Trophoblast cell (in vitro differentiated cells and primary cell): ENCODE results near the gene USP31.

Source experiments
- DNase-seq, 2 donors: peaks; one replicate each; pipeline ENCODE4 v3.0.0-alpha.2; 2016
- H2AFZ ChIP-seq: 2 replicates; pipeline ENCODE4 v1.6.1; 2013; ENCODE audit warnings: low read length, moderate library complexity, mild to moderate bottlenecking; ENCODE audit not compliant: insufficient read depth, poor library complexity
- H2AK5ac ChIP-seq: 2 replicates; pipeline ENCODE4 v1.6.1; 2013; ENCODE audit warnings: mild to moderate bottlenecking, low read length
- H2BK120ac ChIP-seq: 2 replicates; pipeline ENCODE4 v1.6.1; 2013; ENCODE audit warnings: low read length, mild to moderate bottlenecking, moderate library complexity; ENCODE audit not compliant: insufficient read depth, poor library complexity
- H2BK12ac ChIP-seq: 2 replicates; pipeline ENCODE4 v1.6.1; 2013; ENCODE audit warnings: mild to moderate bottlenecking, low read length, moderate library complexity
- H2BK5ac ChIP-seq: 2 replicates; pipeline ENCODE4 v1.6.1; 2013; ENCODE audit warnings: low read length, low read depth, moderate library complexity, mild to moderate bottlenecking; ENCODE audit not compliant: poor library complexity
- H3K14ac ChIP-seq: 2 replicates; pipeline ENCODE4 v1.6.1; 2013; ENCODE audit warnings: mild to moderate bottlenecking, low read length
- H3K18ac ChIP-seq: 2 replicates; pipeline ENCODE4 v1.6.1; 2013; ENCODE audit warnings: mild to moderate bottlenecking, low read length
- H3K23ac ChIP-seq: 2 replicates; pipeline ENCODE4 v1.6.1; 2013; ENCODE audit warnings: low read length
- H3K27ac ChIP-seq: 2 replicates; pipeline ENCODE4 v1.5.1; 2013; ENCODE audit warnings: low read depth, mild to moderate bottlenecking, inconsistent platforms, low read length, moderate library complexity
- H3K27me3 ChIP-seq: 2 replicates; pipeline ENCODE4 v1.6.1; 2013; ENCODE audit warnings: inconsistent platforms, mild to moderate bottlenecking, low read length, moderate library complexity; ENCODE audit not compliant: insufficient read depth
- H3K36me3 ChIP-seq, 2 experiments: 1 replicate in 1 of 2; 2 replicates in 1 of 2; pipeline ENCODE4 v1.6.1; 2013; ENCODE audit warnings: low read length in 2 of 2, mild to moderate bottlenecking in 2 of 2, moderate library complexity in 1 of 2; ENCODE audit not compliant: insufficient read depth in 2 of 2, control insufficient read depth in 1 of 2
- H3K4ac ChIP-seq: 2 replicates; pipeline ENCODE4 v1.6.1; 2013; ENCODE audit warnings: low read depth, mild to moderate bottlenecking, low read length, moderate library complexity
- H3K4me1 ChIP-seq, 2 experiments: 1 replicate in 1 of 2; 2 replicates in 1 of 2; pipeline ENCODE4 v1.6.1; 2013; ENCODE audit warnings: low read length in 2 of 2, mild to moderate bottlenecking in 2 of 2, moderate library complexity in 1 of 2; ENCODE audit not compliant: insufficient read depth in 2 of 2, control insufficient read depth in 1 of 2
- H3K4me2 ChIP-seq: 2 replicates; pipeline ENCODE4 v1.6.1; 2013; ENCODE audit warnings: inconsistent platforms, mild to moderate bottlenecking, low read length, moderate library complexity
- H3K4me3 ChIP-seq: 2 replicates; pipeline ENCODE4 v1.5.1; 2013; ENCODE audit warnings: mild to moderate bottlenecking, low read depth, low read length, inconsistent platforms
- H3K79me1 ChIP-seq: one replicate; pipeline ENCODE4 v1.6.1; 2013; ENCODE audit warnings: low read length
- H3K79me2 ChIP-seq: 2 replicates; pipeline ENCODE4 v1.6.1; 2013; ENCODE audit warnings: low read length, mild to moderate bottlenecking; ENCODE audit not compliant: control insufficient read depth, insufficient read depth, poor library complexity
- H3K9ac ChIP-seq: 2 replicates; pipeline ENCODE4 v1.6.1; 2013; ENCODE audit warnings: mild to moderate bottlenecking, low read length
- H3K9me3 ChIP-seq: 2 replicates; pipeline ENCODE4 v1.6.1; 2013; ENCODE audit warnings: low read depth, mild to moderate bottlenecking, control low read depth, inconsistent platforms, low read length; ENCODE audit not compliant: insufficient read depth
- H4K12ac ChIP-seq: 2 replicates; pipeline ENCODE4 v1.6.1; 2013; ENCODE audit warnings: low read depth, mild to moderate bottlenecking, low read length, moderate library complexity
- H4K8ac ChIP-seq: 2 replicates; pipeline ENCODE4 v1.6.1; 2013; ENCODE audit warnings: low read depth, mild to moderate bottlenecking, low read length, moderate library complexity
- H4K91ac ChIP-seq: one replicate; pipeline ENCODE4 v1.6.1; 2013; ENCODE audit warnings: low read depth, mild to moderate bottlenecking, low read length, moderate library complexity
- WGBS: extraction: QIAGEN DNeasy Blood & Tissue Kit; methylation state at CpG from one replicate; pipeline ENCODE4 v1.1.7; 2013; ENCODE audit warnings: missing lambda C conversion rate; ENCODE audit not compliant: insufficient read length, insufficient coverage; ENCODE audit errors: extremely low coverage; 5-methylcytosine and 5-hydroxymethylcytosine counted together

The USP31 gene

DNA sequence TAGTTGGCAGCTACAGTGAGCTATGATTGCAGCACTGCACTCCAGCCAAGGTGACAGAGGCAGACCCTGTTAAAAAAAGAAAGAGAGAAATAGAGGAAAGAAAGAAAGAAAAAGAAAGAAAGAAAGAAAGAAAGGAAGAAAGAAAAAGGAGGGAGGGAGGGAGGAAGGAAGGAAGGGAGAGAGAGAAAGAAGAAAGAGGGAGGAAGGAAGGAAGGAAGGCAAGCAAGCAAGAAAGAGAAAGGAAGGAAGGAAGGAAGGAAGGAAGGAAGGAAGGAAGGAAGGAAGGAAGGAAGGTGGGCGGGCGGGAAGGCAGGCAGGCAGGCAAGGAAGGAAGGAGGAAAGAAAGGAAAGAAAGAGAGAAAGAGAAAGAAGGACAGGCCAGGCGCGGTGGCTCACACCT is 32.3 kb upstream of the USP31 start:
- Histone ChIP-seq H3K27ac (no peak overlapping the region), H3K79me2 (no peaks in the 10 kb centered on the region), H3K4me3 (no peak overlapping the region), H2AK5ac (no peak overlapping the region), H3K4me2 (no peak overlapping the region), H3K9me3 (peaks cover 4% of the 10 kb centered on the region), H3K4ac (no peak overlapping the region), H2BK120ac (no peak overlapping the region), H2BK5ac (no peak overlapping the region), H3K9ac (no peak overlapping the region), H3K27me3 (peaks cover 11% of the 10 kb centered on the region), H3K14ac (no peak overlapping the region), H4K91ac (no peak overlapping the region), H2BK12ac (no peak overlapping the region), H3K4me1 (peaks cover 5 to 7% of the 10 kb centered on the region in 2 experiments), H3K36me3 (no peaks in the 10 kb centered on the region), H3K79me1 (no peaks in the 10 kb centered on the region), H3K18ac (no peak overlapping the region), H4K12ac (no peak overlapping the region), H3K23ac (no peak overlapping the region), H4K8ac (no peak overlapping the region), H2AFZ (no peak overlapping the region)
- no CpG with 5 or more reads among the region's 4 CpGs for WGBS
- no peak for DNase-seq

- H2AK5ac ChIP-seq: no peak overlapping the region
- H2BK5ac ChIP-seq: no peak overlapping the region
- no peak overlapping the region for H3K23ac ChIP-seq
- no peaks in the 10 kb centered on the region for H3K79me1 ChIP-seq
- H4K12ac ChIP-seq: no peak overlapping the region
- no peaks in the 10 kb centered on the region for H3K9me3 ChIP-seq
- no peak overlapping the region for H3K14ac ChIP-seq
- no peak overlapping the region for H4K8ac ChIP-seq
- H3K9ac ChIP-seq: no peak overlapping the region
- H2AFZ ChIP-seq: no peak overlapping the region
- H4K91ac ChIP-seq: no peak overlapping the region
- no peak overlapping the region for H3K4ac ChIP-seq
- H3K27me3 ChIP-seq: no peaks in the 10 kb centered on the region
- H3K4me2 ChIP-seq: no peak overlapping the region
- H3K4me1 ChIP-seq: no peaks in the 10 kb centered on the region
- no peak overlapping the region for H3K4me3 ChIP-seq
- no peak overlapping the region for H2BK12ac ChIP-seq
- H3K18ac ChIP-seq: no peak overlapping the region
- no peaks in the 10 kb centered on the region for H3K36me3 ChIP-seq
- H2BK120ac ChIP-seq: no peak overlapping the region
- H3K27ac ChIP-seq: no peak overlapping the region
- H3K79me2 ChIP-seq: no peaks in the 10 kb centered on the region
- DNase-seq: no peak
These were observed 26.4 kb upstream of the USP31 start for GRCh38 chr16:23175651-23176050.

DNA sequence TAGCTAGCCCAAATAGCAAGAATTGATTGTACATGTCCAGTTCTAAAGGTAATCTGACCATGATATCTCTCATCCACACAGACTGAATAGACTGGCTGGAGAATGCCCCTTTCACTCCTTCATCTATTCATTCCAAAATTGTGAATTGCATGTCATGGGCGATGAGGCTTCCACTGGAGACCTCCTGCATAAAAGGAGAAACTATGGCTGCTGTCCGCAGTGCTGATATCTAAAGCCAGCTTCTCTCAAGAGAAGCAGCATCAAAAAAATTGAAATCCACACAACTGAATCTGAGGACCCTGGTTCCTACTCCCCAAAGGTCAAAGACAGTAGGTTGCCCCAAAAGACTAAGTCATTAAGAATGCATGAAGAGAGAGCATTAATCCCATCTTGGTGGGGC is 25.4 kb upstream of the USP31 start:
- Histone ChIP-seq H3K27ac (no peak overlapping the region), H2BK5ac (no peak overlapping the region), H2BK120ac (no peak overlapping the region), H3K4me3 (no peak overlapping the region), H4K8ac (no peak overlapping the region), H2AFZ (no peak overlapping the region), H2BK12ac (no peak overlapping the region), H4K91ac (no peak overlapping the region), H3K79me1 (no peaks in the 10 kb centered on the region), H3K27me3 (no peaks in the 10 kb centered on the region), H3K9me3 (no peaks in the 10 kb centered on the region), H3K9ac (no peak overlapping the region), H3K36me3 (no peaks in the 10 kb centered on the region), H3K4ac (no peak overlapping the region), H3K23ac (no peak overlapping the region), H2AK5ac (no peak overlapping the region), H3K4me1 (no peaks in the 10 kb centered on the region), H3K4me2 (no peak overlapping the region), H3K79me2 (no peaks in the 10 kb centered on the region), H4K12ac (no peak overlapping the region), H3K14ac (no peak overlapping the region), H3K18ac (no peak overlapping the region)
- DNase-seq: peak in 1 of 2 donors; percentile 4
- WGBS: no CpG with 5 or more reads among the region's 2 CpGs

GRCh38 chr16:23172994-23173393 is 23.7 kb upstream of the USP31 start:
- H2AFZ ChIP-seq: no peak overlapping the region
- no peaks in the 10 kb centered on the region for H3K4me1 ChIP-seq
- H3K4ac ChIP-seq: no peak overlapping the region
- no peak overlapping the region for H4K91ac ChIP-seq
- no peak overlapping the region for H2BK5ac ChIP-seq
- no peaks in the 10 kb centered on the region for H3K36me3 ChIP-seq
- H3K27ac ChIP-seq: no peak overlapping the region
- H3K4me2 ChIP-seq: no peak overlapping the region
- no peak overlapping the region for H3K14ac ChIP-seq
- H3K18ac ChIP-seq: no peak overlapping the region
- WGBS: no CpG with 5 or more reads among the region's 3 CpGs
- no peak overlapping the region for H3K9ac ChIP-seq
- no peak overlapping the region for H2BK120ac ChIP-seq
- no peak overlapping the region for H2BK12ac ChIP-seq
- no peaks in the 10 kb centered on the region for H3K79me2 ChIP-seq
- no peaks in the 10 kb centered on the region for H3K79me1 ChIP-seq
- no peak overlapping the region for H3K23ac ChIP-seq
- DNase-seq: no peak
- H4K8ac ChIP-seq: no peak overlapping the region
- H2AK5ac ChIP-seq: no peak overlapping the region
- H3K27me3 ChIP-seq: no peaks in the 10 kb centered on the region
- no peak overlapping the region for H3K4me3 ChIP-seq
- no peak overlapping the region for H4K12ac ChIP-seq
- H3K9me3 ChIP-seq: no peaks in the 10 kb centered on the region
